Thyroid gland (tissue), 4 donors: ENCODE results near the gene C11orf98.

Experiments
- POLR2A ChIP-seq, 2 donors: fragments of 450-650 bp; IDR thresholded peaks; one replicate each; pipeline ENCODE4 v1.6.1; 2017; ENCODE audit warnings: antibody characterized with exemption in 2 of 2, mild to moderate bottlenecking in 2 of 2, moderate library complexity in 1 of 2
- TF ChIP-seq, protein P1 (sequence below), 6 experiments: fragments of 200-600 bp in 3 of 6; fragments of 450-650 bp in 3 of 6; sonication (generic) in 3 of 6; IDR thresholded peaks; one replicate each; pipeline ENCODE4 v1.5.1; 2016 to 2019; ENCODE audit warnings: antibody characterized with exemption in 6 of 6, mild to moderate bottlenecking in 2 of 6, inconsistent platforms in 1 of 6, moderate library complexity in 1 of 6

DNA sequence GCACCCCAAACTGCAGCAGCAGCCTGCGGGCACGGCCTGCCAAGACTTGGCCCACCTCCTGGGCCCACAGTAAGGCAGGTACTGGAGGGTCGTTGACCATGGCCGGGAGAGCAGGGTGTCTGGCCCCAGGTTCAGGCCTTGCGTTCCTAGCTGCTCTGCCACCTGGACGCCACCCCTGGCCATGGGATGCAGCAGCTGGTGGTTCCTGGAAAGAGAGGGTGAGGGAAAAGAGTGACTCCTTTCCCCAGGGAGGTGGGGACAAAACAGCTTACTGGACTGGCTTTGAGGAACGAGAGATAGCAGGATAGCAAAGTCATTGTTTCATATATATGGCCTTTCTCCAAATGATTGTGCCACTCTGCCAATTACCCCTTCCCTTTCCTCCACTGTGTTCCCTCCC is 40.4 kb upstream of the C11orf98 start:
- TF ChIP-seq, protein P1, sequence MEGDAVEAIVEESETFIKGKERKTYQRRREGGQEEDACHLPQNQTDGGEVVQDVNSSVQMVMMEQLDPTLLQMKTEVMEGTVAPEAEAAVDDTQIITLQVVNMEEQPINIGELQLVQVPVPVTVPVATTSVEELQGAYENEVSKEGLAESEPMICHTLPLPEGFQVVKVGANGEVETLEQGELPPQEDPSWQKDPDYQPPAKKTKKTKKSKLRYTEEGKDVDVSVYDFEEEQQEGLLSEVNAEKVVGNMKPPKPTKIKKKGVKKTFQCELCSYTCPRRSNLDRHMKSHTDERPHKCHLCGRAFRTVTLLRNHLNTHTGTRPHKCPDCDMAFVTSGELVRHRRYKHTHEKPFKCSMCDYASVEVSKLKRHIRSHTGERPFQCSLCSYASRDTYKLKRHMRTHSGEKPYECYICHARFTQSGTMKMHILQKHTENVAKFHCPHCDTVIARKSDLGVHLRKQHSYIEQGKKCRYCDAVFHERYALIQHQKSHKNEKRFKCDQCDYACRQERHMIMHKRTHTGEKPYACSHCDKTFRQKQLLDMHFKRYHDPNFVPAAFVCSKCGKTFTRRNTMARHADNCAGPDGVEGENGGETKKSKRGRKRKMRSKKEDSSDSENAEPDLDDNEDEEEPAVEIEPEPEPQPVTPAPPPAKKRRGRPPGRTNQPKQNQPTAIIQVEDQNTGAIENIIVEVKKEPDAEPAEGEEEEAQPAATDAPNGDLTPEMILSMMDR (IDR thresholded peaks at IDR 0.05) = no peak
- no peak for TF ChIP-seq POLR2A (IDR thresholded peaks at IDR 0.05)
